ENCODE measurements around the gene YEATS2. TPM values are rescaled to one million over a fixed set of nuclear protein-coding genes. Genes with fewer than 3 reads are reported as not detected.

YEATS2 gene
- total RNA-seq, 1 experiment from 2014 or later = 31.0 TPM

GRCh38 chr3:183664913-183665381 lies 32.6 kb upstream of the YEATS2 start:
- H3K36me3 ChIP-seq (ENCODE audit: low read depth, low read length) = no peaks in the 10 kb centered on the region
- ATAC-seq (peak; percentile 94), DNase-seq (peak; percentile 97)
- H3K9ac ChIP-seq (ENCODE audit: low read length) = no peak overlapping the region
- CTCF ChIA-PET = interaction anchor here (0.7 kb wide), 1 partner anchor 205 kb away, joined by 4 read pairs; no protein-coding TSS in a partner anchor
- H3K79me2 ChIP-seq (ENCODE audit: low read length) = no peaks in the 10 kb centered on the region
- H3K9me2 ChIP-seq (replicated peaks; ENCODE audit: low read length) = no peaks in the 10 kb centered on the region
- POLR2A ChIA-PET (ENCODE audit: unreplicated experiment) = interaction anchor here (0.6 kb wide), 1 partner anchor 33 kb away, joined by 11 read pairs; the partner anchor contains the start of gene YEATS2
- H4K20me1 ChIP-seq (ENCODE audit: low read length) = no peaks in the 10 kb centered on the region
- H2AFZ ChIP-seq (ENCODE audit: low read length) = peak overlapping the region; percentile 47
- intact Hi-C loops (cut with micrococcal nuclease) = loop anchor here (1.0 to 2.0 kb wide), 2 partner anchors 28 to 196 kb away; no protein-coding TSS in a partner anchor
- H3K4me2 ChIP-seq (ENCODE audit: low read length) = peak overlapping the region; percentile 26
- H3K4me3 ChIP-seq (ENCODE audit: low read length) = no peak overlapping the region
- H3K9me3 ChIP-seq (ENCODE audit: low read length) = no peaks in the 10 kb centered on the region
- no peak for TF ChIP-seq CTCF (conservative IDR thresholded peaks at IDR 0.05; ENCODE audit: low read depth, low read length)
- peak overlapping the region; percentile 52 for H3K27ac ChIP-seq (ENCODE audit: low read length)
- no peaks in the 10 kb centered on the region for H3K27me3 ChIP-seq (ENCODE audit: low read length)
- H3F3A ChIP-seq (ENCODE audit: low read length, unreplicated experiment) = no peaks in the 10 kb centered on the region
- peaks cover 10% of the 10 kb centered on the region for H3K4me1 ChIP-seq (ENCODE audit: insufficient read depth, low read length)
- no TSS peak for BruUV-seq (replicated peaks)

- CTCF ChIA-PET = no interaction called here
- intact Hi-C loops (cut with micrococcal nuclease) = no loop called here
Observed at GRCh38 chr3:183680061-183680460, 17.5 kb upstream of the YEATS2 start.

GRCh38 chr3:183687705-183688104 lies 9.9 kb upstream of the YEATS2 start:
- TF ChIP-seq EZH2 (IDR thresholded peaks at IDR 0.05; ENCODE audit: low read length, unreplicated experiment) = no peak
- no peaks in the 10 kb centered on the region for H3K79me2 ChIP-seq (ENCODE audit: low read length)
- CTCF ChIA-PET = no interaction called here

More at GRCh38 chr3:183680061-183680460, 17.5 kb upstream of the YEATS2 start:
- Histone ChIP-seq H3K9ac (ENCODE audit: low read length) (no peak overlapping the region), H3K4me3 (ENCODE audit: low read length) (no peak overlapping the region), H2AFZ (ENCODE audit: low read length) (no peak overlapping the region), H3K4me1 (ENCODE audit: insufficient read depth, low read length) (no peaks in the 10 kb centered on the region), H3K4me2 (ENCODE audit: low read length) (no peak overlapping the region), H3K79me2 (ENCODE audit: low read length) (no peaks in the 10 kb centered on the region), H3K27ac (ENCODE audit: low read length) (no peak overlapping the region), H3K27me3 (ENCODE audit: low read length) (no peaks in the 10 kb centered on the region), H3K36me3 (ENCODE audit: low read depth, low read length) (no peaks in the 10 kb centered on the region), H3F3A (ENCODE audit: low read length, unreplicated experiment) (no peaks in the 10 kb centered on the region), H3K9me2 (replicated peaks; ENCODE audit: low read length) (no peaks in the 10 kb centered on the region), H3K9me3 (ENCODE audit: low read length) (no peaks in the 10 kb centered on the region), H4K20me1 (ENCODE audit: low read length) (no peaks in the 10 kb centered on the region)
- TF ChIP-seq CTCF (conservative IDR thresholded peaks at IDR 0.05; ENCODE audit: low read depth, low read length) (no peak), EZH2phosphoT487 (IDR thresholded peaks at IDR 0.05; ENCODE audit: borderline replicate concordance, low read length) (no peak), EZH2 (IDR thresholded peaks at IDR 0.05; ENCODE audit: low read length, unreplicated experiment) (no peak)
- POLR2A ChIA-PET (ENCODE audit: unreplicated experiment) = interaction anchor here (0.6 kb wide), 2 partner anchors 8 to 42 kb away, joined by 3 to 5 read pairs; no protein-coding TSS in a partner anchor
- no peak for ATAC-seq
- DNase-seq = no peak
- BruUV-seq (replicated peaks) = TSS peak; percentile 19

More at GRCh38 chr3:183687705-183688104, 9.9 kb upstream of the YEATS2 start:
- Histone ChIP-seq H3K9me2 (replicated peaks; ENCODE audit: low read length) (no peaks in the 10 kb centered on the region), H3K4me1 (ENCODE audit: insufficient read depth, low read length) (no peaks in the 10 kb centered on the region), H3K9ac (ENCODE audit: low read length) (no peak overlapping the region), H3F3A (ENCODE audit: low read length, unreplicated experiment) (no peaks in the 10 kb centered on the region), H3K4me3 (ENCODE audit: low read length) (no peak overlapping the region), H3K27ac (ENCODE audit: low read length) (no peak overlapping the region), H2AFZ (ENCODE audit: low read length) (no peak overlapping the region), H3K4me2 (ENCODE audit: low read length) (no peak overlapping the region), H3K9me3 (ENCODE audit: low read length) (no peaks in the 10 kb centered on the region), H3K27me3 (ENCODE audit: low read length) (no peaks in the 10 kb centered on the region), H4K20me1 (ENCODE audit: low read length) (no peaks in the 10 kb centered on the region), H3K36me3 (ENCODE audit: low read depth, low read length) (no peaks in the 10 kb centered on the region)
- no peak for ATAC-seq
- POLR2A ChIA-PET (ENCODE audit: unreplicated experiment) = no interaction called here
- intact Hi-C loops (cut with micrococcal nuclease) = no loop called here
- BruUV-seq (replicated peaks) = no TSS peak
- no peak for DNase-seq

All from PC-3 (cell line).